Stimulated activated CD4-positive, alpha-beta T cell treated with anti-CD3 and anti-CD28 coated beads, Interleukin-15, amount 100 ng/mL, for 24 hours (primary cell): ENCODE results near the gene HOXA4.

Experiments used
- DNase-seq: peaks from one replicate; pipeline ENCODE4 v3.0.0-alpha.2; 2020

The HOXA4 gene

DNA sequence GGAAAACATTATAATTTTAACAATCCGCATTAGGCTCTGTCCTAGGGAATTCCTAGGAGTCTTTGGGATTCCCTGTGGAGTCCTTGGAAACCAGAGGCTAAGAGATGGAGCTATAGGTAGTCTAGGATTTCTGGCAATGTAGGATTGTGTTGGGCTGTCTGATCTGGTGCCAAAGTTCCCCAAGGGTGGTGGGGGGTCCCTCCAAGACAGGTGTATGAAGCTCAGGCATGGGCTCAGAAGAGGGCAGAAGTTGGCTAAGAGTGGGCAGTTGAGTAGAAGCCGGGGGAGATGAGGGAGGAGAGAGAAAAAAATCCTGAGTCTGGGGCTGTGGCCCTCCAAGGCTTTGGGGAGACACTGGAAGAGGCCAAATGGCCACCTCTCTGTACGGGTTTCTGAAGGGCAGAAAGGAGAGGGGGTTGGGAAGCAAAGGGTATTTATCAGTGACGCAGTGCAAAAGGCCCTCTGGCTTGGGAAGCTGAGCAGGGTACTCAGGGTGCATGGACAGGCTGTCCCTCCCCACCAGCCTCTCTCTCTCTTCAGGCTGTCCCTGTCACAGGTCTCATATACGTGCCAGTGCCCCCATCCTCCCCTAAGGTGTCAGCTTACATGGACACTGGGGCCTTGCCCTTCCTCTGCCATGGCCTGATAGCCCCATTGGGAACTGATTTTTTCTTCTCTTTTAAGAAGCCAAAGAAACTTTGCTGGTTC is 16.1 kb upstream of the HOXA4 start:
- DNase-seq: no peak

DNA sequence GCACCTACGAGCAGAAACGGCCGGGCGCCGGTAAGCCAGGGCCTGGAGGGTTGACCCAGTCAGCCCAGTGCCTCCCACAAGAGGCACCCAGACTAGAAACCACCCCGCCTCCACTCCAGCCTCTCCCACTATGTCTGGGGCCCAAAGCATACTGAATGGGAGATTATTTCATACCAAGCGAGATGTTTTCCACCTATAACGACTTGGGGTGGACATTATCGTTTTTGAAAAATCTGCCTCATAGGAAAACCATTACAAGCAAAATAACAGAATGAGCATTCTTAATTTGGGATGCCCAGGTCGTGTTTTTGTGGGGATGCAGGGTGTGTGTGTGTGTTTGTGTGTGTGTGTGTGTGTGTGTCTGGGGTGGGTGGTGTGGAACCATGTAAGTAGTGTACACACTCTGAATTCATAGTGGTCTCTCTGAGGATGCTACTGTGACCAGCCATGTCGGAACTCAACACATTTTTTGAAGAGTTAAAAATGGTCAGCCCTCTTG is 15.4 kb upstream of the HOXA4 start:
- no peak for DNase-seq

GRCh38 chr7:27145165-27145913 is 14.8 kb upstream of the HOXA4 start:
- DNase-seq: no peak

- DNase-seq: no peak
Measured at GRCh38 chr7:27144781-27145164, 14.2 kb upstream of the HOXA4 start.

- no peak for DNase-seq
Measured at GRCh38 chr7:27143950-27144780, 13.6 kb upstream of the HOXA4 start.

DNA sequence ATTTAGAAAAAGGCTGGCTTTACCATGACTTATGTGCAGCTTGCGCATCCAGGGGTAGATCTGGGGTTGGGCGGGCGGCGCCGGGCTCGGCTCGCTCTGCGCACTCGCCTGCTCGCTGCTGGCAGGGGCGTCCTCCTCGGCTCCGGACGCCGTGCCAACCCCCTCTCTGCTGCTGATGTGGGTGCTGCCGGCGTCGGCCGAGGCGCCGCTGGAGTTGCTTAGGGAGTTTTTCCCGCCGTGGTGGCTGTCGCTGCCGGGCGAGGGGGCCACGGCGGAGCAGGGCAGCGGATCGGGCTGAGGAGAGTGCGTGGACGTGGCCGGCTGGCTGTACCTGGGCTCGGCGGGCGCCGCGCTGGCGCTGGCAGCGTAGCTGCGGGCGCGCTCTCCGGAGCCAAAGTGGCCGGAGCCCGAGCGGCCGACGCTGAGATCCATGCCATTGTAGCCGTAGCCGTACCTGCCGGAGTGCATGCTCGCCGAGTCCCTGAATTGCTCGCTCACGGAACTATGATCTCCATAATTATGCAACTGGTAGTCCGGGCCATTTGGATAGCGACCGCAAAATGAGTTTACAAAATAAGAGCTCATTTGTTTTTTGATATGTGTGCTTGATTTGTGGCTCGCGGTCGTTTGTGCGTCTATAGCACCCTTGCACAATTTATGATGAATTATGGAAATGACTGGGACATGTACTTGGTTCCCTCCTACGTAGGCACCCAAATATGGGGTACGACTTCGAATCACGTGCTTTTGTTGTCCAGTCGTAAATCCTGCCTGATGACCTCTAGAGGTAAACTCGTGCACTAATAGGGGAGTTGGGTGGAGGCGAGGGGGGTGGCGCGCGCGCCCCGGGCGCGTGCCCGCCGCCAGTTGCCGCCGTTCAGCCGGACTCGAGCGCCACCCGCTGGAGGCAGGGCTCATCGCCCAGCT is 12.7 kb upstream of the HOXA4 start, which contains the start of gene HOXA5:
HOXA5 (minus strand) TSS at position 659 of the 927 bp plus-strand sequence; CDS start at position 585, 74 bp downstream.
- DNase-seq: no peak

DNA sequence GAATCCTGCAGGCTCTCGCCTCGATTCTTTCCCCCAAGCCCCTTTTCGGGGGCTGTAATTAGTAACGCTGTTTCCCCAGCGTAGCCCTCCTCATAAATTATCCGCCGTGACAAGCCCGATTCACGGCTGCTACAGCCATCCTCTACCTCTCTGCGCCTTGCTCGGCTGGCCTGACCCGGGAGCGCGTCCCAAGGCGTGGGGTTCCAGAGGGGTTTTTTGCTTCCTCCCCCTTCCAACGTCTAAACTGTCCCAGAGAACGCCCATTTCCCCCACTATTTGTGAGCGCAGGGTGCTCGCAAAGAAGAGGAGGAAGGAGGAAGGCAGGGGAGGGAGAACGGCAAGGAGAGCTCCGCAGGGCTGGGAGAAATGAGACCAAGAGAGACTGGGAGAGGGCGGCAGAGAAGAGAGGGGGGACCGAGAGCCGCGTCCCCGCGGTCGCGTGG is 12.0 kb upstream of the HOXA4 start:
- DNase-seq: no peak

DNA sequence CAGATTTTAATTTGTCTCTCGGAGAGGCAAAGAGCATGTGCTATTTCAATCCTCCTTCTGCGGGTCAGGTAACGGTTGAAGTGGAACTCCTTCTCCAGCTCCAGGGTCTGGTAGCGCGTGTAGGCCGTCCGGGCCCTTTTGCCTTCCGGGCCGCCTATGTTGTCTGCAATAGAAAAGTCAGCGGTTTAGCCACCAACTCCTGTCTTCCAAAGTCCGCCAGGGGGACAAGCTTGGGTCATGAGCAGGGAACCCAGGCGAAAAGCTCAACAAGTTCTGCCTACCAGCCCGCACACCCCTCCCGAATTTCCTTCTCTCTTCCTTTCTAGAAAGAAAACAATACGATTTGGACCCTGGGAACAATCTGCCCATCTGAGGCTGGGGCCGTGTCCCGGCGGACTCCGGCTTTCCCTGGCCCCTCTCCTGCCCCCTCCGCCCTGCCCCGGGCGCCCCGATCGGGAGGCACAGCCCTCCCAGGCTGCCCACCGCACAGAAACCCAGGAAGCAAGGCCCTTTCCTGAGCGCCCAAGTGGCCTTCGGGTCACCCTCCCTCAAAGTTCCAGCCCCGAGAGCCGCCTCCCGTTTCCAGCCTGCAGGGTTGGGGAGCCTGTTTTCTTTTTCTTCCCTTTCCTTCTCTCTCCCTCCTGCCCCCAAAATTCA is 11.5 kb upstream of the HOXA4 start:
- no peak for DNase-seq

DNA sequence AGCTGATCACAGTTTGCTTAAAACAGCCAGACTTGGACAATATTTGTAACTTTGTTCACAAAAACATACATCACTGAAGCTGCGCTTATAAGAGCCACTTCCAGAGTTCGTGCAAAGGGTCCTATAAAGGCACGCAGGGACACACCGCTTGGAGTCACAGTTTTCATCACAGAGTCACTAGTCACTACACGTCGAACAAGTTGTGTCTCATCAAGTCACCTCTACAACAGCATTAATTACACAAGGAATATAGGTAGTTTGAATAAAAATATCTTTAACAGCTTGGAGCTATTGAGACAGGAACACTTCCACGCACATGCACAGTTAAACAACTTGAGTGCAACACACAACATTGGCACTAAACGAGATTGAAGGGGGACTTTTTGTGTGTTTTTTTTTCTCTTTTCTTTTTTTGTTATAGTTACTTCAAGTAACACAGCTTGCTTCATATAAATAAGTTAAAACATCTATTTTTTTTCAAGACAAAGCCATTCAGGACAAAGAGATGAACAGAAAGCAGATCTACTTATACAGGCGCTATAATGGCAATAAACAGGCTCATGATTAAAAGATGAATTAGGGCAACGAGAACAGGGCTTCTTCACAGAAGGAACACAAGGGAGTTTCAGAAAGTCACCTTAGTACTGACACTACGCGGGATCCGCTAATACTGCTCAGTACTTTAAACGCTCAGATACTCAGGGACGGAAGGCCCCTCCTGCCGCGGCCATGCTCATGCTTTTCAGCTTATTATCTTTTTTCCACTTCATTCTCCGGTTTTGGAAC is 10.8 kb upstream of the HOXA4 start:
- DNase-seq: no peak

DNA sequence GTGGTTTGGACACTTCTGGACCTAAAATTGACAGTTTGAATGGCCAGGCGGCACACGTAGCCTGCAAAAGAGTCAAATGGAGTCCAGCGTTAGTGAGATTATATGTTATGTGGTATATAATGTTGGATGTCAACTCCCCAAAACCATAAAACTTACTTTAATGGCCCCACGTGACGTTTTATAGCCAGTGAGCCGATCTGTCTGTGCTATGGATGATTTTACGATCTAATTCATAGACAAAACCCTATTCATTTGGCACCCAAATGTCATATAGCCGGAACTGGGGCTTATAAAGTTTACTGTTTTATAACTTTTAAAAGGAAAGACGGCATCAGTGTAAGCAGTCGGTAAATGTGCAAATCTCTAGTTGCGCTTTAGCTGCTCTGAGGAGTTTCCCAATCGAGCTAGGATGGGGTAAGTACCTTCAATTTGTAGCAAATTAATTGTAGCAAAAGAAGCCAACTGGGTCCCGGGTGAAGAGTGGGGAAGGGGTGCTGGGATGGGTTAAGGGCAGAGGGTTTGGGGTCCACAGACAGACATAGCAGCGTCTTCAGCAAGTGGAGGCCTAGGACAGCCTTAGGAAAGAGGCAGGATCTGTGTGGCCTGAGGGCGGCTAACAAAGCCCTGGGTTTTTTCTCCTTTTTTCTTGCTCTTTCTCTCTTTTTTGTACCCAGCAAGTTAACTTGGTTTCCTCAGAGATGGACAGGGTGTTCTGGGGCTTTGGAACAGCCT is 9.7 kb upstream of the HOXA4 start:
- no peak for DNase-seq

- DNase-seq: no peak
Measured at GRCh38 chr7:27139334-27140125, 9.0 kb upstream of the HOXA4 start.

DNA sequence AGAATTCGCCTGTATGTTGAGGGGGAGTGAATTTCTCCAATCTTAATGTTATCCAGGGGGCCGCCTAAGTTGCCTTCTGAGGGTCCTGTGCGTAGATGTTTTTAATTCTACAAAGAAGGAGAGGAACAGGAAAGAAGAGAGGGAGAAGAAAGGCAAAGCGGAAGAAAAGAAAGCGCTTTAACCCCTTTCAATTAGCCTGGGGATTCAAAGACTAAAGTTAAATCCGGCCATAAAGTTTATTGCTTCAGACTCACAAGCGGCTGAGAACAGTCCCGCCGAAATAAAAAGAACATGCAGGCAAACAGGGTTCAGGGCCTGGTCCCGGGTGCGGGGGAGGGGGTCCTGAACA is 8.4 kb upstream of the HOXA4 start:
- no peak for DNase-seq

- DNase-seq: no peak
Measured at GRCh38 chr7:27138472-27138871, 7.9 kb upstream of the HOXA4 start.

GRCh38 chr7:27137640-27138315 is 7.2 kb upstream of the HOXA4 start:
- DNase-seq: no peak

DNA sequence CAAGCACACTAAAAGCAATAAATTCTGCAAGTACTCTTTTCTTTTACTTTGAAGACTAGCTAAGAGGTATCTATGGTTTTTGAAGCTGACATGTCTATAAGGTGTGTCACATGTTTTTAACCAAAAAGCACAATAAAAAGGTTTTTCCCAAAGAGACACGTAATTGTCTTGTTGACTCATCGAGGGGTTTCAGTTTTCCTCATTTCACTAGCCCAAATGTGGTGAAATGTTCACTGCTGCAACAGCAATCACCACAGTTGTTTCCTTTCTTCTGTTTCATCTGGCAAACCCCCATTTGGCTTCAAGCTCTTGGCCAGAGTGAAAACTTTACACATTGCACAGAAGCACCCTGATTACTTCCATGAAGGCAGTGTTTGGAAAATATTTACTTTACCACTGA is 3.8 kb upstream of the HOXA4 start:
- DNase-seq: no peak

GRCh38 chr7:27133409-27134231 is 3.1 kb upstream of the HOXA4 start:
- DNase-seq: no peak

GRCh38 chr7:27132978-27133377 is 2.4 kb upstream of the HOXA4 start:
- no peak for DNase-seq

DNA sequence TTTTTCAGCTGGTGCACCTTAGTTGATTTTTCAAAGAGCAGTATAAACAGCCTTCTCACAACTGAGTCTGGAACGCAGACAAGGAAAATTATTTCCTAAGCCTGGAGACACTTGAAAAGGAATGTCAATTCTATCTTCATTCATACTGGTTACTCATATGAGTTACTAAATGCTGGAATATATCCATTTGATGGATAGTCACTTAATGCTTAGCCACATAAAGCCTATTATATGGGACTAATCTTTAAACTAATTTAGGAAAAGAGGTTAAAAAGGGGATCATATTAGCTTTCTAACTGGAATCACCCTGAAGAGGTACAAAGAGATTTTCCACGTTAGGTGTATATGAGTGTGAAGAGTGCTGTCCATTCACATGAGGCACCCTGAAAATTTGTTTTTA is 1.7 kb upstream of the HOXA4 start:
- no peak for DNase-seq
